GM19099 (cell line): ENCODE results near the gene WSB1.

Experiments used
- POLR2A ChIP-seq: IDR thresholded peaks from 3 replicates; pipeline ENCODE4 v1.6.1; 2011; ENCODE audit warnings: low read depth; ENCODE audit not compliant: insufficient read length; ENCODE audit errors: extremely low read depth

The WSB1 gene

GRCh38 chr17:27295945-27296344, 2.0 kb downstream of the WSB1 start:
- TF ChIP-seq POLR2A = no peak

GRCh38 chr17:27296428-27296979, 2.6 kb downstream of the WSB1 start:
- no peak for TF ChIP-seq POLR2A

- TF ChIP-seq POLR2A = no peak
Measured at GRCh38 chr17:27299384-27300049, 5.6 kb downstream of the WSB1 start.

GRCh38 chr17:27303734-27304133, 9.8 kb downstream of the WSB1 start:
- no peak for TF ChIP-seq POLR2A

- TF ChIP-seq POLR2A = no peak
Measured at GRCh38 chr17:27306276-27306835, 12.4 kb downstream of the WSB1 start.

GRCh38 chr17:27310565-27311110, 16.7 kb downstream of the WSB1 start:
- no peak for TF ChIP-seq POLR2A

DNA sequence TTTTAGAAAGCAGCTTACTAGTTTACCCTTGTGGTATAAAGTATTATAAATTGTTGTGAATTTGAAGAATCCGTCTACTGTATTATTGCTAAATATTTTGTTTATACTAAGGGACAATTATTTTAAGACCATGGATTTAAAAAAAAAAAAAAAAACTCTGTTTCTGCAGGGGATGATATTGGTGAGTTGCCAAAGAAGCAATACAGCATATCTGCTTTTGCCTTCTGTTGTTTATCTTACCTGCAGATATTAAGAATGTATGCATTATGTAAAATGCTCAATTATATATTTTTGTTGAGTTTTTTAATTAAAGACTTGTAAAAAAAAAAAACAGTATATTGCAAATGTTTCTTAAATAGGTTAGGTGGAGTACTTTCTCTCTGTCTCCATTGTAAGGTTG, 19.4 kb downstream of the WSB1 start:
- TF ChIP-seq POLR2A = no peak

DNA sequence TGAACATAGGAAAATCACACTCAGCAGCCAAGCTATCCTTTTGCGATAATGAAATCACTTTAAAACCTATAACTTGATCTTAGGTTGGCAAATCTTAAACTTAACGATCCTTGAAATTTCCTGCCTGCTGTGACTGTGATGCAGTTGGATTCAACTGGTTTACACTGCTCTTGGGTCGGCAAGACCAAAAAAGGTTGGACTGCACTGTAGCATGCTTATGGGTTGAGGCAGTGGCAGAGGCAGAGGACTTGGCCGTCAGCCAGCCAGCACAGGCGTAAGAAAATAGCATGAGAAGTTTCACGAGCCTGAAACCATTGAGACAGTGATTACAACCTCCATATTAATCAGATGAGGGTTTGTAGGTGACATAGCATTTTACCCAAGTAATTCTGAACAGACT, 21.4 kb downstream of the WSB1 start:
- TF ChIP-seq POLR2A = no peak

DNA sequence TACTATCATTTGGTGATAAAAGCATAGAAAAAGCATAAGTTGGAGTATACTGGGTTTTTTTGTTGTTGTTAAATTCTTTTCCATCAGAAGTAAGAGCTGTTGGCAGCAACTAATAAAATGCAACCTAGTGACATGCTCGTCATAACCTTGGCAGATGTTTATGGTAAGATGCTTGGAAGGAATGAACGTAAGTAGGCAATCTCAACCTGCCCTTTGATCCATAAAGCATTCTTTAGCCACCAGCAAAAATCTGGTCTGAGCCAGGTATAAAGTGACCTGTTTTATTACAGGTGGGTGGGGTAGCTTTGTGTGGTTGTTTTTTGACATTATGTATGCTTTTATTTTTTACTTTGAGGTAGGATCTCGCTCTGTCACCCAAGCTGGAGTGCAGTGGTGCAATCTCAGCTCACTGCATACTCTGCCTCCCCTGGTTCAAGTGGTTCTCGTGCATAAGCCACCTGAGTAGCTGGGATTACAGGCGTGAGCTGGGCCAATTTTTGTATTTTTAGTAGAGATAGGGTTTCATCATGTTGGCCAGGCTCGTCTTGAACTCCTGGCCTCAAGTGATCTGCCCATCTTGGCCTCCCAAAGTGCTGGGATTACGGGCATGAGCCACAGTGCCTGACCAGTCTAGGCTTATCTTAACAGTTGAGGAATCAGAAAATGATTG, 22.0 kb downstream of the WSB1 start:
- no peak for TF ChIP-seq POLR2A

GRCh38 chr17:27318228-27318627, 24.3 kb downstream of the WSB1 start:
- no peak for TF ChIP-seq POLR2A

- TF ChIP-seq POLR2A = no peak
Measured at GRCh38 chr17:27318633-27319032, 24.7 kb downstream of the WSB1 start.

GRCh38 chr17:27319541-27320221, 25.8 kb downstream of the WSB1 start:
- no peak for TF ChIP-seq POLR2A

GRCh38 chr17:27320222-27320560, 26.3 kb downstream of the WSB1 start:
- TF ChIP-seq POLR2A = no peak

GRCh38 chr17:27321372-27321771, 27.5 kb downstream of the WSB1 start:
- TF ChIP-seq POLR2A = no peak

DNA sequence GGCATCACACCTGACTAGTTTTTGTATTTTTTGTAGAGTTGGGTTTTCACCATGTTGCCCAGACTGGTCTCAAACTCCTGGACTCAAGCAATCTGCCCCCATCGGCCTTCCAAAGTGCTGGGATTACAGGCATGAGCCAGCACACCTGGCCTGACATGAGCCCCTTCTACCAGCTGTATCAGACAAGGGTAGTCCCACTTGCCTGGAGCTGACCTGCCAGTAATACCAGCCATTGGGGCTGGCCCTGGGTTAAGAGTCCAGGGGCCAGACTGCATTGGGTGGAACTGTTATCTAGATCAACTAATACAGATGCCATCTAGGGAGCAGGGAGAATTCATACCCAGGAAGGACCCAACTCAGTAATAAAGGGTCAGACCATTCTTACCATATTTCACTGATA, 28.1 kb downstream of the WSB1 start:
- no peak for TF ChIP-seq POLR2A
